WERI-Rb-1 (cell line): ENCODE data around the gene BUD23.
"Not testable (repeated sequence)": the region's sequence is repeated elsewhere in the genome, so short reads cannot be mapped to it uniquely, and the experiment has no call there.

Experiments
- DNase-seq: peaks from one replicate; pipeline ENCODE4 v3.0.0-alpha.2; 2020
- H3K27ac ChIP-seq: fragments of 250-450 bp; sonication (Bioruptor Pico); 2 replicates; pipeline ENCODE4 v1.5.1; 2020; ENCODE audit warnings: mild to moderate bottlenecking, moderate library complexity
- H3K27me3 ChIP-seq: fragments of 250-450 bp; sonication (Bioruptor Pico); 2 replicates; pipeline ENCODE4 v1.5.1; 2021; ENCODE audit warnings: mild to moderate bottlenecking, low read depth, moderate library complexity; ENCODE audit not compliant: insufficient read depth, severe bottlenecking
- H3K36me3 ChIP-seq: fragments of 250-450 bp; sonication (Bioruptor Pico); 2 replicates; pipeline ENCODE4 v1.5.1; 2020; ENCODE audit warnings: mild to moderate bottlenecking, moderate library complexity
- H3K4me3 ChIP-seq: 2 replicates; pipeline ENCODE4 v1.5.1; 2011; ENCODE audit warnings: low read depth, mild to moderate bottlenecking, control low read depth, low read length
- H3K9me3 ChIP-seq: fragments of 250-450 bp; sonication (Bioruptor Pico); 2 replicates; pipeline ENCODE4 v1.5.1; 2021; ENCODE audit warnings: mild to moderate bottlenecking, moderate library complexity; ENCODE audit not compliant: severe bottlenecking
- CTCF ChIP-seq: IDR thresholded peaks from 2 replicates; pipeline ENCODE4 v1.5.1; 2011; ENCODE audit warnings: low read depth, mild to moderate bottlenecking, control low read depth, inconsistent platforms, low read length

The BUD23 gene

DNA sequence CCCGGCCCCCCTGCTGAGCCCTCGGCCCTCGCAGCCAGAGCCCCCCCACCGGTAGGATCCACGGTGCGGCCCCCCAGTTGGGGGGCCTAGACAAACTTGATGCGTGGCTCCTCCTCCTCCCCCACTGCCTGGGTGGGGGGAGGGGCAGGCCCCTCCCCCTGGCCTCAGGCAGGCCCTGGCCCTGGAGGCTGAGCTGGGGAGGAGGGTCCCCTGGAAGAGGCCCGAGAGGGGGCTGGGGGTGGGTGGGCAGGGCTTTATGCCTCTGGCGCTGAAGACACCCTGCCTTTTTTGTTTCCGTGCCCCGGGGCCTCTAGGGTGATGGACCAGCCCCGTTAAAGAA, 12.1 kb upstream of the BUD23 start:
- no peaks in the 10 kb centered on the region for H3K9me3 ChIP-seq
- no peak overlapping the region for H3K4me3 ChIP-seq
- no peak for TF ChIP-seq CTCF
- H3K27ac ChIP-seq = no peak overlapping the region
- H3K36me3 ChIP-seq = no peaks in the 10 kb centered on the region
- no peaks in the 10 kb centered on the region for H3K27me3 ChIP-seq
- no peak for DNase-seq

DNA sequence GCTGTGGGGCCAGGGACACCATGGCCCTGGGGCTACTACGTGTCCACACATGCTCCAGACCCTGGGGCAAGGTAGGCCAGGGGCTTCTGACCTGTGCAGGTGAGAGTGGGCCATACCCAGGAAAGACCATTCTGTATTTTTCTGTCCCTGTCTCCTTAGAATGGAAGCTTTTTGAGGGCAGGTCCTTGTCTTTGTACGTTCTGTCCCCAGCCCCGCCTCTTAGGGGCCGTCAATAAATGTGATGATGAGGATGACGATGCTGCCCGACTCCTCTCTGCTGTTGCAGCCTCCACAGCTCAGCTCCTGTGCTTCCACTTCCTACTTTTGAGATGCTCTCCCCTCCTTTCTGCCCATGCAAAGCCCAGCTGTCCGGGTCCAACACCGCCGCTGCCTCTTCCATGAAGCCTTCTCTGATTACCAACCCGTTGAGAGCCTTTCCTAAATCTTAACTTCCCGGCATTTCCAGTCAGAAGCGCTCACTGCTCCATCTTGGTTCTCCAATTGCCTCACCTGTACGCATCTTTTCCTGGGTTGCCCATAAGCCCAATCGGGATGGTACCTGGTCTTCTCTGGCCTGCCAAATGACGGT, 11.4 kb upstream of the BUD23 start:
- TF ChIP-seq CTCF = no peak
- H3K4me3 ChIP-seq = no peak overlapping the region
- no peaks in the 10 kb centered on the region for H3K36me3 ChIP-seq
- H3K27ac ChIP-seq = no peak overlapping the region
- no peaks in the 10 kb centered on the region for H3K27me3 ChIP-seq
- no peaks in the 10 kb centered on the region for H3K9me3 ChIP-seq
- no peak for DNase-seq

DNA sequence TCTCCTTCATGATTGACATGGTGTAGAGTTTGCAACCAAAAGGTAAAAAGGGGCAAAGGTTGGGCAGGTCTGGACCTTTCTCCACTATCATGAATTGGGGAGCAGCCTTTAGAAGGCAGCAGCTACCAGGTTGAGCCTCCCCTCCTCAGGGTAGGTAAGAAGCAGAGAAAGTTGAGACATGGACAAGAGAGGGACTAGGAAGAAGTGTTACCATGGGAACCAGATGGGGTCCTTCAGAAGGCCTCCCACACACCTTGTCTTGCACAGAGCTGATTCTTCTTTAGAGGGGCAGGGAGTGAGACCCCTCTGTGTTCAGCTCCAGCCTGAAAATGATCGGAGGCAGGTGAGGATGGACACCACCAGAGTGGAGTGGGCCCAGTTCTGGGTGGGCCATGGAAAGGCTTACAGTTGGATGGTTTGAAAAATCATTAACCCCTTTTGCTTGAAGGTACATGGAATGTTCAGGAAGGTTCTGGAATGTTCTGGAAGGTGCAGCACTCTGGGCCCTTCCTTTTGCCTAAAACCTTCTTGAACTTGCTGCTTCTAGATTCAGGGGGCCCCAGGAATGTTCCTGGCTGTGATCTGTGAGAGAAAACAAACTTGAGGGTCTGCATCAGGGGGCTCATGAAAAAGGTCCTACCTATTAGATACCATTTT, 8.8 kb upstream of the BUD23 start:
- no peak overlapping the region for H3K27ac ChIP-seq
- H3K27me3 ChIP-seq = no peaks in the 10 kb centered on the region
- H3K4me3 ChIP-seq = no peak overlapping the region
- no peaks in the 10 kb centered on the region for H3K9me3 ChIP-seq
- no peak for DNase-seq
- no peak for TF ChIP-seq CTCF
- peaks cover 7% of the 10 kb centered on the region for H3K36me3 ChIP-seq

DNA sequence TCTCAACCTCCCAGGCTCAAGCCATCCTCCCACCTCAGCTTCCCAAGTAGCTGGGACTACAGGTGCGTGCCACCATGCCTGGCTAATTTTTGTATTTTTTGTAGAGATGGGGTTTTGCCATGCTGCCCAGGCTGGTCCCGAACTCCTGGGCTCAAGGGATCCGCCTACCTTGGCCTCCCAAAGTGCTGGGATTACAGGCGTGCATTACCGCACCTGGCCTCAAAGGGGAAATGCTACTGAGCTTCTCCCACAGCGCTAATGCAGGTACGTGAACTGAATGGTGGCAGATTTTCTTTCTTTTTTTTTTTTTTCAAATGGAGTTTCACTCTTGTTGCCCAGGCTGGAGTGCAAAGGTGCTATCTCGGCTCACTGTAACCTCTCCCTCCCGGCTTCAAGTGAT, 7.3 kb upstream of the BUD23 start:
- not testable (repeated sequence) for DNase-seq, H3K27ac ChIP-seq, H3K27me3 ChIP-seq, H3K4me3 ChIP-seq, H3K9me3 ChIP-seq
- peaks cover 13% of the 10 kb centered on the region for H3K36me3 ChIP-seq

- Histone ChIP-seq H3K9me3 (no peaks in the 10 kb centered on the region), H3K4me3 (no peak overlapping the region), H3K27me3 (no peaks in the 10 kb centered on the region), H3K36me3 (peaks cover 13% of the 10 kb centered on the region), H3K27ac (no peak overlapping the region)
- TF ChIP-seq CTCF = no peak
- DNase-seq = no peak
These were observed 4.5 kb upstream of the BUD23 start for GRCh38 chr7:73678862-73679261.

DNA sequence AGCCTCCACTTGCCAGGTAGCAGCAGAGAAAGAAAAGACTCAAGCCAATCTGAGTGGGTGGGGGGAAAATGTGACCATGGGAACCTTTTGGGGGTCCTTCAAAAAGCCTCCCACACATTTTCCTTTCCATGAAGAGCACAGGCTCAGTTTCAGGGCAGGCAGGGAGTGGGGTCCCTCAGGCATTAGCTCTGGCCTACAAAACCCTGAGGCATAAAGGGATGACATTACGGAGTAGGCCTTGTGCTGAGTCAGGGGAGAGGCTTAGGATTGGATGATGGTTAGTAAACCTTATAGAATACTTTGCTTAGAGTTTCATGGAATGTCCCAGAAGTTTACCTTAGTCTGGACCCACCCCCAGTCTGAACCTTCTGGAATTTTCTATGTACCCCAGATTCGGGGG, 3.7 kb upstream of the BUD23 start:
- TF ChIP-seq CTCF = no peak
- DNase-seq = no peak
- no peak overlapping the region for H3K4me3 ChIP-seq
- H3K27ac ChIP-seq = no peak overlapping the region
- H3K27me3 ChIP-seq = no peaks in the 10 kb centered on the region
- peaks cover 13% of the 10 kb centered on the region for H3K36me3 ChIP-seq
- H3K9me3 ChIP-seq = no peaks in the 10 kb centered on the region
